DMS 273 treated with DMSO at 0.1 percent for 48 hours (cell line): Measurements from ENCODE around the gene GPR3.
"Not testable (repeated sequence)": the region's sequence is repeated elsewhere in the genome, so short reads cannot be mapped to it uniquely, and the experiment has no call there.

ENCODE experiments used
- DNase-seq: peaks from one replicate; lab custom pipeline; 2025; lab: John Stamatoyannopoulos, UW

GPR3 gene

DNA sequence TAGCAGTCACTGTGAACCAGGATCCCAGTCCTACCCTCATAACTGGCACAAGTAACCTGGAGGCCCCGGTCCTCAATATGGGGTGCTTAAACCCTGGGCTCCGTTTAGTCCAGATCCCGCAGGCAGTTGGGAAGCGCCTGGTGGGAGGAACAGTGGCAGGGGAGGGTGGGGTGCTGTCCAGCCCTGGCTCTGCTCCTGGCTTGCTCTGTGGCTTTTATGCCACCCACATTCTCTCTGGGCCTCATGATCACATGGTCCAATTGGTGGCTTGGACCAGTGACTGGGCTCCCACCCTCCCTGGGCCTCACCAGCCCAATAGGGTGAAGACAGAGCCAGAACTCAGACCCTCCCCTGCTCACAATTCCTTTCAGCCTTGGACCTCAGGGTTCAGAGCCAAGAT is 12.2 kb upstream of the GPR3 start:
- DNase-seq: no peak

DNA sequence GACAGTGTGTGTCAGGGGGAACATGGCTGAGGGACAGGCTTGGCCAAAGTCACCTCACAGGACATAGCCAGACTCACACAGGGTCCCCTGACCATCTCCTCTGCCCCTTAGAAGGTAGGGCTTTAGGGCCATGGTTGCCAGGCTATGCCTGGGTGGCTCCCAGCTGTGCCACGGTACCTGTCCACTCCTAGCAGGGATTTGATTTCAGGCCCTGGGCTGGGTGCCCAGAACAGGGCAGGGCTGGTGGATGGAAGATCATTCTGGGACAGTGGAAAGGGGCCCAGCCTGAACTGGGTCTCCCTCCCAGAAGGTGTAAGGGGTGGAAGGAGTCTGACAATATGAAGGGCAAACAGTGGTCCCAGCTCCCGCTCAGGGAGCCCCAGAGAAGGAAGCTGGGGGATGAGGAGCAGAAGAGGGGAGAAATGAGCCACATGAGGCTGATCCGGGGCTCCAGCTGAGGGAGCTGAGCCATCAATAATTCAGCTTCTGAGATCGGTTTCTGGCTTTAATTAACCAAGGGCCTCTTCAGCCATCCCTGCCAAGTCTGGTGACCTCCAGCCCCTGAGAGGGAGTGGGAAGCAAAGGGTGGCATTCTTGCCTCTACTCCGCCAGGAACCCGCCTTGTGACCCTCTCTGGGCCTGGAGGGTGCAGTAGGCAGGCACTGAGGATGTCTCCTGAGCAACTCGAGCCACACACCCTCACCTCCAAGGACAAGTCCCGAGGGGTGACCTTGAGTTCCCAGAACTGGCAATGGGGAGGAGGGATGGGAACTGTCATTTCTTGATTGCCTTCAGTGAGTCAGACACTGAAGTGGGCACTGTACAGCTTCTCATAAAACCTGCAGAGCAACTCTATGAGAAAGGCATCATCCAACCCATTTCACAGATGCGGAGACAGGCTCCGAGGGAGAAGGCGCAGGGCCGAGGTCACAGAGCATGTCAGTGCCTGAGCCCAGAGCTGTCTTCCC is 11.4 kb upstream of the GPR3 start:
- no peak for DNase-seq

DNA sequence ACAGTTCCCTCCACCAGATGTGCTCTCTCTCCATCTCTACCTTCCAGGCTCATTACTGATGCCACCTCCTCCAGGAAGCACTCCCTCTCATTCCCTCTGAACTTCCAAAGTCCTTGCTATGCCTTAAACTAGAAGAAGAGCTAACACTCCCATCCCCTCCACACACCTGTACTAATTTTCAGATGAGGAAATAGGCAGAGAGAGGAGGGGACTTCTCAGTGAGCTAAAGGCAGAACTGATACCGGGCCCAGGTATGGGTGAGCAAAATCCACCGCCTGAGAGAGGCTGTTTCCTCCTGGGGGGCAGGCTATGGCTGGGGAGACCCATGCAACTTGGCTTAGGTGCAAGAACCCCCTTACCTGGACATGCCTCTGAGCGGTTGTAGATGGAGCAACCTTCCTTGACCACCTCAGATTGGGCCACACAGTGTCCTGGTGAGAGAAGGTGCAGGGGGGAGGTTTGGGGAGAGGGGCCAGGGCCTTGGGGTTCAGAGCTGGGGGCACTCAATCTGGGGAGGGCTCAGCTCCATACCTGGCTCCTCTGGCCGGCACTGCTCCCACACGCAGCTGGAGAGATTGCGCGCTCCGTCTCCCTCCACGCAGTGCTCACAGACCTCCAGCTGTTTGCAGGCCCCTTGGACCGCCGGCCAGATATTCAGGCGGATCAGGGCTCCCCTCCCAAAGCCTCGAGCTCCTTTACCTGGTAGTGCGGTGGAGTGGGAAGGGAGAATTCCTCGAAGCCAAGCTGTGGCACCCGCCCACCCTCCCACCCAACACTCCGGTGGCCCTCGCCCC is 10.3 kb upstream of the GPR3 start:
- no peak for DNase-seq

DNA sequence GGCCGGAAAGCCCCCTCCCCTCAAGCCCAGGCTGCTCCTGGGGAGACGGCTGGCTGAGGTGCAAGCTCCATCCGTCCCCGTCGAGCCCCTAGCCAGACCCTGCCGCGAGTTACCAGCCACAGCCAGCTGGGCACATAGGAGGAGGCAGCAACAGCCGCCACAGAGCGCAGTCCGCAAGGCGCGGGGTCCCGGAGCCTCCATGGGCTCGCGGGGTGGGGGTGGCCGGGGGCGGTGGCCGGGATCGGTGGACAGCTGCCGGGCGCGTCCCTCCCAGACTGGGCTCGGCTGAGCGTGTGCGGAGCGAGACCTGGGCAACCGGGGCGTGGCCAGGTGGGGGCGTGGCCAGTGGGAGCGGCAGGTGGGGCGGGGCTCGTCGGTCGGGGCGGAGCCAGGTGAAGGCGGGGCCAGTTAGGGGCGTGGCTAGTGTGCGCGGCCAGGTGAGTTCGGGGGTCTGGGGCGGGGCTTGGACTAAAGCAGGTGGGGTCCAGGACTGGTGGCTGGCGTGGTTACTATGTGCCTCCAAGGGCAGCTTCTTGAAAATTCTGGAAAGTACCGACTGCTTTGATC is 9.3 kb upstream of the GPR3 start, which contains the start of gene CD164L2:
TSS of gene CD164L2 (minus strand) at position 295 of the 567 bp plus-strand sequence. CDS start at position 201, 94 bp downstream.
- DNase-seq: no peak

DNA sequence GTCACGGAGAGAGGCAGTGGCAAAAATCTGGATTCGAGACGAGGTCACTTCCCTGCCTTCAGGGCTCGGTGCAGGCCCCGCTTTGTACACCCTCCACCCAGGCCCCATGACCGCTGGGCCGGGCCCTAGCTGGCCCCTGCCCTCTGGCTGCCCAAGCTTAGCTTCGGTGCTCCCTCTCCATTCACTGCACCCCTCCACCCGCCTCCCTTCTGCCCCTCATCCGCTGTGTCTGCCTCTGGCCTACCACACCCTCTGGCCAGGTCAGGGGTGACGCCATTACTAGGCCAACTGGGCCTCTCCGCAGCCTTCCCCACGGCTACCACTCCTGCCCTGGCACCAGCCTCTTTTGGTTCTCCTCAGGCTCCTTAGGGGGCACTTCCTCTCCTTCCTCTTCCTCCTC is 8.8 kb upstream of the GPR3 start:
- DNase-seq: no peak

DNA sequence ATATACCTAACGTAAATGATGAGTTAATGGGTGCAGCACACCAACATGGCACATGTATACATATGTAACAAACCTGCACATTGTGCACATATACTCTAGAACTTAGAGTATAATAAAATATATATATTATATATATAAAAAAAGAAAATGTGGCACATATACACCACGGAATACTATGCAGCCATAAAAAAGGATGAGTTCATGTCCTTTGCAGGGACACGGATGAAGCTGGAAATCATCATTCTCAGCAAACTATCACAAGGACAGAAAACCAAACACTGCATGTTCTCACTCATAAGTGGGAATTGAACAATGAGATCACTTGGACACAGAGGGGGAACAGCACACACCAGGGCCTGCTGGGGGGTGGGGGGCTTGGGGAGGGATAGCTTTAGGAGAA is 7.6 kb upstream of the GPR3 start:
- not testable (repeated sequence) for DNase-seq

DNA sequence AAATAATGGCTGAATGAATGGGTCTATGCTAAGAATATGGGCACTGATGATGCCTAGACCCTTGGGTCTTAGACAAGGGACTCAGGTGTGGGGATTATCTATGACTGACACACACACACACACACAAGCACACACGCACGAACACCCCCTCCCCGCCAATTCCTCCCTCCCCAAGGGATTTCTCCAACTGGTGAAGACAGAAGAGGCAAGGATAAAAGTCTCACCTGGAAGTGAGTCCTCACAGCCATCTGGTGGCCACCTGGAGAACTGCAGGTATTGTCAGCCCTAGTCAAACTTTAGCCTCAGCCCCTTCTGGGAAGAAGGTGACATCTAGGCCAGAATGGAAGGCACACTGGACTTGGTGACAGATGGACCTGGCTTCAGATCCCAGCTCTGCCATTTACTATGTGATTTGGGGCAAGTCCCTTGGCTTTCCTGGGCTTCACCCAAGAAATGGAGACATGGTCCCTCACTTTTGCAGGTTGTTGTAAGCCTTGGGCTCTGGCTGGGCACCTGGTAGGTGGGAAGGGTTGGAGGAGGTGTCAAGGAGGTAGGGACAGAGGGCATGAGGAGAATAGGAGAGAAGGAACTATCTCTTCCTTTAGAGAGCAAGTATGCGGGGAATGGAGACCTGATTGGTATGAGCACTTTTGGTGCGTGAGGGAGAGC is 4.0 kb upstream of the GPR3 start:
- no peak for DNase-seq

DNA sequence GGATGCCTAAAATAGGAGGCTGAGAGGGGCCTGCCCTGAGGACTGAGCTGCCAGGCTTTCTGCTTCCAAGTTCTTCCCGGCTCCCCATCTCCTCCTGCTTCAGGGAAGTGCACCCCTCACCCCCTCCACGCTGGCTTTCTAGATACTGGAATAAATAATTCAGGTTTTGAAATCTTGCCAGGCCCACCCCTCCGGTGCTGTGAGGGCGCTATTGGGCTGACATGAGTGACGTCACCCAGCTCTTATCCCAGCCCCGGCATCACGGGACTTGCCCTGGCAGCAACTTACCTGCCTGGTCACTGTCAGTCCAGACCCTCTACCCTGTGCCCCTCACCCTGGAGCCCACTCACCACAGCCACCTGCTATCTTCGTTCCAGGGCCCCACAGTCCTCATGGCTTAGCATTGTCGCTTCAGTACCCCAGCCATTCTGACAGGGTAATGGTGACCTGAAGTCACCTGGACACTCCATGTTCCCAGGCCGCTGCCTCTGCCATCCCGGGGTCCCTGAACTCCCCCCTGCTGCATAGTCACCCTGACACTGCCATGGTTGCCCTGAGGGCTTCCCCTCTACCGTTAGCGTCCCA is 819 bp upstream of the GPR3 start:
- DNase-seq: no peak

DNA sequence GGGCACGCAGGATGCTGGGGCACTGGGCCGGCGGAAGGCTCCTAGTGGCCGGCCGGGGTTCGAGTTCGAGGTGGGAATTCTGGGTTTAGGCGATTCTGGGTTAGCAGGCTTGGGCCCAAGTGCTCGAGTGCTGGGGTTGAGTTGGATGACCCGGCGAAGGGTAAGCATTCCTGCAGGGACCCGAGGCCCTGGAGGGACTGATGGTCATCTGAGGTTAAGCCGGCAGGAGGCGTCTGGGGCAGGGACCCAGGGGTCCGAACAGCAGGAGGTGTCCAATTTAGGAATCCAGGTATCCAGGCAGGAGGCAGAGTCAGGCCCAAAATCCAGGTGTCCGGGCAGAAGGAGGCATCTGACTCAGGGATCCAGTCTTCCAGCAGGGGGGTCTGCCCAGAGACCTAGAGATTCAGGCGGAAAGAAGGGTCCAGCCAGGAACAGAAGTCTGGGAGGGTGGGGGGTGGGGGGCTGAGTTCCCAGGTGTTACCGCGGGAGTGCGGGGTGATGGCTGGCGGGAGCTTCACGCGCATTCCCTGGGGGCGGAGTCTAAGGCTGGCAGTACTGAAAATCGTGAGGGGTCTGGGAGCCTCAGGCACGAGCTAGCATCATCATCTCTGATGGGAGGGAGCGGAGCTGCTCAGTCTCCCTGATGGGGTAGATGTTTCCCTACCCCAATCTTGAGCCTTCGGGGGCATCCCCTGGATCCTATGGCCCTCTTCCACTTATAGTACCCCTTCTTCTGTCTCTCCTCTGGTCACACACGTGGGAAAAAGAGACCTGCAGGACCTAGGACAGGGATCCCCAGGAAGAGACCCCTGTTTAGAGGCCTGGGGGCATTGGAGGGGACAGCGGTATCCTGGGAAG is 585 bp downstream of the GPR3 start:
- DNase-seq: no peak

DNA sequence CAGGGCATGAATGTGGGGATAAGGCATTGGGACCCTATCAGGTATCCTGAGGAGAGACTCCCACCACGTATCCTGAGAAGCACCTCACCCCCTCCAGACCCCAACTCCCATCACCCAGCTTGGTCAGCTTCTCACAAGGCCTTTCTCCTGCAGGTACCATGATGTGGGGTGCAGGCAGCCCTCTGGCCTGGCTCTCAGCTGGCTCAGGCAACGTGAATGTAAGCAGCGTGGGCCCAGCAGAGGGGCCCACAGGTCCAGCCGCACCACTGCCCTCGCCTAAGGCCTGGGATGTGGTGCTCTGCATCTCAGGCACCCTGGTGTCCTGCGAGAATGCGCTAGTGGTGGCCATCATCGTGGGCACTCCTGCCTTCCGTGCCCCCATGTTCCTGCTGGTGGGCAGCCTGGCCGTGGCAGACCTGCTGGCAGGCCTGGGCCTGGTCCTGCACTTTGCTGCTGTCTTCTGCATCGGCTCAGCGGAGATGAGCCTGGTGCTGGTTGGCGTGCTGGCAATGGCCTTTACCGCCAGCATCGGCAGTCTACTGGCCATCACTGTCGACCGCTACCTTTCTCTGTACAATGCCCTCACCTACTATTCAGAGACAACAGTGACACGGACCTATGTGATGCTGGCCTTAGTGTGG is 1.3 kb downstream of the GPR3 start:
- no peak for DNase-seq

DNA sequence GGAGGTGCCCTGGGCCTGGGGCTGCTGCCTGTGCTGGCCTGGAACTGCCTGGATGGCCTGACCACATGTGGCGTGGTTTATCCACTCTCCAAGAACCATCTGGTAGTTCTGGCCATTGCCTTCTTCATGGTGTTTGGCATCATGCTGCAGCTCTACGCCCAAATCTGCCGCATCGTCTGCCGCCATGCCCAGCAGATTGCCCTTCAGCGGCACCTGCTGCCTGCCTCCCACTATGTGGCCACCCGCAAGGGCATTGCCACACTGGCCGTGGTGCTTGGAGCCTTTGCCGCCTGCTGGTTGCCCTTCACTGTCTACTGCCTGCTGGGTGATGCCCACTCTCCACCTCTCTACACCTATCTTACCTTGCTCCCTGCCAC is 1.8 kb downstream of the GPR3 start:
- no peak for DNase-seq

DNA sequence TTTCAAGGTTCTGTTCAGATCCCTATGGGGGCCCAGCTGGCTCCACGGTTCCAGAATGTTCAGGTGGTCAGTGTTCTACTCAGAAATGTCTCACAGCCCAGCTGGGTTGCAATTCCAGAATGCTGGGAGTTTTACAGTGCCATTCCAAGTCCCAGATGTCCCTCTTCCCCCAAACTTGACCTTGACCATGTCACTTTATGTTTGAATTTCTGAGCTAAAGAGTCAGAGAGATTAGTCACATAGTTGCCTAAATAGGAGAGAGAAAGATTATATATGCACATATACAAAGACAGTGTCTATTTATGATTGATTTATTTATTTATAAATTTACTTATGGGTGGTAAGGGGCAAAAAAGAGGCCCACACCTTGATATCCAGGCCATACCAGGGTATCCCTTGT is 2.5 kb downstream of the GPR3 start:
- no peak for DNase-seq

DNA sequence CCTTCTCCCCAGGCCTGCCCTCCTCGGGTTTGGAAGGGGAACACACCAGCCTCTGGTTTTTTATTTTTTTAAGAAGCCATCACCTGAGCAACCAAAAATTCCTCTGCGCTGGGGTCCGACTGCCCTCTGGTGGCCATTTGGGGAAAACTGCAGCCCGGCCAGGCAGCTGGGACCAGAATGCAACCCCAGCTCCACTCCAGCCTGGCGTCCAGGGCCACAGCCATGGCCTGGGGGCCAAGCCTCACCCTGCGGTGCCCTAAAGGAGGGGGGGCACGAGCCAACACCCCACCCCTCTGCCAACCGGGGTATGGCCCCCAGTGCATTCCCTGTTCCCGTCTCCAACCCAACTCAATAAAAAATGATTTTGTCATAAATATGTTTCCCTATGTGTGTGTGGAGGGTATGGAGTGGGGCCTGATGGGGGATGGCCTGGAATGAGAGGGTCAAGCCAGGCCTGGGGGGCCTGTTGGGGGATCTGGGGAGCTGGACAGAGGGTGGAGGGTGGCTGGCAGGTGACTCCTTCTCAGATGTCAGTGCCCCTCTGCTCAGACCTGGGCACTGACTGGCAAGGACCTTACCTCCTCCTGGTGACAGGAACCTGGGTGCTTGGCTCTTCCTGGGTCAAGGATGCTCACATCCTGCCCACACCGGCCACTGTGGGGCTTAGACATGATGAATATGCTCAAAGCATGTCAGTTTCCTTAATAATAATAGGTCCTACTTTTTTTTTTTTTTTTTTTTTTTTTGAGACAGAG is 3.2 kb downstream of the GPR3 start:
- peak; percentile 48 for DNase-seq

DNA sequence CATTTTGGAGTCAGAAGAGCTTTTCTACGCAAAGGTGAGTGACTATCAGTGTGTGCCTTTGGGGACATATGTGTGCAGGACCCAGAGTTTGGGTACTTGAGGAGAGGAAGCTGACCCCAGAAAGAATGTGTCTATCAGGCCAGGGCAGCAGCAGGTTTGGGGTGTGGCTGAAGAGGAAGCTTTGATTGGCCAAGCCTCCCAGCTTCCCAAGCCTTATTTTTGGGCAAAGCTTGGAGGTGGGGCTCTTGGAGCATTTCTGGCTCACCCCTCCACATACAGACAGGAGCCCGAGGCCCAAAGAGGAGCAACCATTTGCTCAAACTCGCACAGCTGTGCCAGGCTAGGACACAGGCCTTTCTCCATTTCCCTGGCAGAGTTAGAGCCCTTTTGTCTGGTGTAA is 4.7 kb downstream of the GPR3 start:
- DNase-seq: no peak

DNA sequence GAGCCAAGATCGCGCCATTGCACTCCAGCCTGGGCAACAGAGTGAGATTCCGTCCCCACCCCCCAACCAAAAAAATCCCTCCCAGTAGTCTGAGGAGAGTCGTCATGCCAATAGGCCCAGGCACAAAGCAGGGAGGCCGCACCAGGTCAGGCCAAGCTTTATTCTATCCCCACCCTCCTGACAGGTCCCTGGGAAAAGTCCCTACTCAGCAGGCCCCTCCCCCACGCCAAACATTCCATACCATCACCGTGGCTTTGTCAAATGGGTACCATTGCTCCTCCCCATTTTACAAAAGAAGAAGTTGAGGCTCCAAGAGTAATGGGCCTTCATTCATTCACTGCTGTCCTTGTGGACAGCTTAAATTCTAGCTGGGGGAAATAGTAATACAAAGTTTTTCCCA is 5.3 kb downstream of the GPR3 start:
- no peak for DNase-seq

DNA sequence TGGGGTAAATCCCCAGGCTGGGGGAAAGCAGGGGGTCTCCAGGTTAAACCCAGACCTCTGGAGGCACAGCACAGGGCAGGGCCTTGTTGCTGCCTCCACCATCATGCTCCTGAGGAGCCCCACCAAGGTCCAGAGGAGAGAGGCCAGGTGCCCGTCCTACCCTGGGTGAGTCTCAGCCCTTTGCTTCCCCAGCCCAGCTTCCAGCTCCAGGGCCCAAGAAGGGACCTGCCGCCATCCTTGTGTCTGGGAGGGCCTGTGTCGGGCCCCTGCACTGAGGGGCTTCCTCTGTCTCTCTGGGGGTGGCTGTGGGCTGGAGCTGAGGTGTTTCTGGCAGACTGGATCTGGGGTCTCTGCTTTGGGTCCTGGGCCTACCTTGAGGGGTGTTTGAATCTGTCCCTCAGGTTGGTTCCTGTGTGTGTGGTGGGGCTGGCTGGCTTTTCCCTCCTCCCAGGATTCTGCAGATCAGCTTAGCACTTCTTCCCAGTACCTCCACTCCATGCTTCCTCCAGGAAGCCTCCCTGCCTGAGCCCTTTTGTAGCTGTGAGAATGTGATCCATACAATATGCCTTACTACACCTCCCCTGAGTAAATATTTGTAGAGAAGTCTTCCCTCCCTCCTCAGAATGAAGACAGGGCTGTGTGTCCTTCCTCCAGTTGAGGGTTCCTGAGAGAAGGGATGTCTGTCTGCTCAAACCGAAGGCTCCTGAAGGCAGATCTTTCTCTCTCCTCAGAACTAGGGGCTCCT is 6.2 kb downstream of the GPR3 start:
- no peak for DNase-seq

DNA sequence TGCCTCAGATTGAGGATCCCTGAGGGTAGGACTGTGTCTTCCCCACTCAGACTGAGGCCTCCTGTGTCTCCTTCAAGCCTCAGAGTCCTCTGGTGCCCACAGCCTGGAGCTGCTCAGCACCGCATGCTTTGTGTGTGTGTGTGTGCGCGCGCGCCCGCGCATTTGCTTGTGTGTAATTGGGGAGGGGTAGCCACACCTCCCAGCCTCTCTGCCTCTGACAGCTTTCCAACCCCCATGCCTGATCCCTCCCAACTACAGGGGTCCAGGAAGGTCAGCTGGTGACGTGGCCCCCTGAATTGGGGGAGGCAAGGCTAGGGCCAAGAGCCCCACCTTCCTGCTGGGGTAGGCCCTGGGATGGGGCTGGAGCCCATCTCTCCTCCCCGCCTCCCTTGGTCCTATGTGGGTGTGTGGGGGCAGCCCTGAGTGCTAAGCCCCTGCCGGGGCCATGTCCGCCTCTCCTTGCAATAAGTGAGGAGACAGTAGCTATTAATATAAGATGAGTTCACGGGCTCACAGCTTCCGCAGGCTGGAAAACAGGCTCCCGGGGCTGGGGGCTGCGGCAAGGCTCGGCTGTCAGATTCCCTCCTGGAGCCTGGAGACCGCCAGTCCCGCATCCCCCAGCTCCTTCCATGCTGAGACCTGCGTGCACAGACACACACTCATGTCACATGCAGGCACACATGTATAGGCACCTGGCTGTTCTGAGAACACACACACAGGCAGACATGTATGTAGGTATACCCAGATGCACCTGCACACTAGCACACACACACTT is 7.0 kb downstream of the GPR3 start:
- DNase-seq: no peak
